Measurements from ENCODE around the gene MAP2K7. TPM values are rescaled to one million over a fixed set of nuclear protein-coding genes. Genes with fewer than 3 reads are reported as not detected.
"Not testable (repeated sequence)": the region's sequence is repeated elsewhere in the genome, so short reads cannot be mapped to it uniquely, and the experiment has no call there.

MAP2K7 gene
- total RNA-seq: 6.9 and 11.4 TPM in 2 replicates

- peak; percentile 98 to 99 for DNase-seq (ENCODE audit: low read depth in 2 of 2)
Measured at GRCh38 chr19:7903244-7904073, at the start of gene MAP2K7. TSS of gene MAP2K7 (plus strand) at chr19:7903877. CDS start at chr19:7903945, 68 bp downstream.

- no peak for DNase-seq (ENCODE audit: low read depth in 2 of 2)
Measured at GRCh38 chr19:7855426-7856108, 48.1 kb upstream of the MAP2K7 start.

GRCh38 chr19:7856109-7856591, 47.5 kb upstream of the MAP2K7 start:
- DNase-seq (ENCODE audit: low read depth in 2 of 2): no peak

GRCh38 chr19:7856679-7857663, 46.7 kb upstream of the MAP2K7 start:
- no peak for DNase-seq (ENCODE audit: low read depth in 2 of 2)

GRCh38 chr19:7857727-7858108, 46.0 kb upstream of the MAP2K7 start:
- DNase-seq (ENCODE audit: low read depth in 2 of 2): no peak

- DNase-seq (ENCODE audit: low read depth in 2 of 2): no peak
Measured at GRCh38 chr19:7858109-7858770, 45.4 kb upstream of the MAP2K7 start.

GRCh38 chr19:7859087-7859486, 44.6 kb upstream of the MAP2K7 start:
- not testable (repeated sequence) for DNase-seq (ENCODE audit: low read depth in 2 of 2)

- DNase-seq (ENCODE audit: low read depth in 2 of 2): no peak
Measured at GRCh38 chr19:7859831-7860713, 43.6 kb upstream of the MAP2K7 start.

- no peak for DNase-seq (ENCODE audit: low read depth in 2 of 2)
Measured at GRCh38 chr19:7860714-7861618, 42.7 kb upstream of the MAP2K7 start.

- DNase-seq (ENCODE audit: low read depth in 2 of 2): no peak
Measured at GRCh38 chr19:7861619-7862412, 41.9 kb upstream of the MAP2K7 start.

GRCh38 chr19:7862413-7862951, 41.2 kb upstream of the MAP2K7 start:
- peak in 1 of 2 donors; percentile 72 for DNase-seq (ENCODE audit: low read depth in 2 of 2)

GRCh38 chr19:7863157-7863970, 40.3 kb upstream of the MAP2K7 start:
- DNase-seq (ENCODE audit: low read depth in 2 of 2): no peak

GRCh38 chr19:7863971-7864689, 39.5 kb upstream of the MAP2K7 start:
- no peak for DNase-seq (ENCODE audit: low read depth in 2 of 2)

GRCh38 chr19:7864690-7865074, 39.0 kb upstream of the MAP2K7 start:
- DNase-seq (ENCODE audit: low read depth in 2 of 2): no peak

GRCh38 chr19:7865262-7865911, 38.3 kb upstream of the MAP2K7 start:
- DNase-seq (ENCODE audit: low read depth in 2 of 2): no peak

Data from dermis microvascular lymphatic vessel endothelial cell (primary cell).